Kidney (tissue), 14 donors: ENCODE results near the gene NQO1. TPM values are rescaled to one million over a fixed set of nuclear protein-coding genes. Genes with fewer than 3 reads are reported as not detected.

Source experiments
- DNase-seq, 5 donors: peaks; one replicate each; pipeline ENCODE4 v3.0.0-alpha.2; 2013 to 2020
- FAIRE-seq: peaks from 2 replicates; lab custom pipeline; 2012; peaks lifted over from hg19 to GRCh38; lab: Jason Lieb, UNC
- H3K27ac ChIP-seq, 2 donors: one replicate each; pipeline ENCODE4 v1.7.0; 2013; ENCODE audit warnings: low read depth in 2 of 2, low read length in 2 of 2, inconsistent platforms in 1 of 2
- H3K27me3 ChIP-seq: one replicate; pipeline ENCODE4 v1.7.1; 2013; ENCODE audit warnings: low read length, inconsistent platforms; ENCODE audit not compliant: control insufficient read depth, insufficient read depth
- H3K36me3 ChIP-seq, 3 donors: one replicate each; pipeline versions ENCODE4 v1.7.0 to v1.7.1; 2013; ENCODE audit warnings: low read length in 3 of 3, control low read depth in 1 of 3, inconsistent platforms in 1 of 3; ENCODE audit not compliant: insufficient read depth in 3 of 3, control insufficient read depth in 2 of 3
- H3K4me1 ChIP-seq, 3 donors: one replicate each; pipeline versions ENCODE4 v1.7.0 to v1.7.1; 2013; ENCODE audit warnings: low read length in 3 of 3, inconsistent platforms in 1 of 3, low read depth in 1 of 3; ENCODE audit not compliant: control insufficient read depth in 2 of 3, insufficient read depth in 2 of 3
- H3K4me3 ChIP-seq, 3 donors: one replicate each; pipeline versions ENCODE4 v1.7.0 to v1.8.1; 2013; ENCODE audit warnings: low read length in 3 of 3, control low read depth in 1 of 3, inconsistent platforms in 1 of 3
- H3K9ac ChIP-seq, 3 donors: one replicate each; pipeline versions ENCODE4 v1.7.0 to v1.7.1; 2013; ENCODE audit warnings: low read length in 3 of 3, control low read depth in 1 of 3, inconsistent platforms in 1 of 3
- H3K9me3 ChIP-seq, 3 donors: one replicate each; pipeline versions ENCODE4 v1.7.0 to v1.7.1; 2013; ENCODE audit warnings: low read length in 3 of 3, control low read depth in 1 of 3, inconsistent platforms in 1 of 3; ENCODE audit not compliant: control insufficient read depth in 2 of 3, insufficient read depth in 1 of 3
- CTCF ChIP-seq: IDR thresholded peaks from 3 replicates; pipeline ENCODE4 v1.5.1; 2012; ENCODE audit warnings: mild to moderate bottlenecking, moderate library complexity, borderline replicate concordance; ENCODE audit not compliant: insufficient read depth; ENCODE audit errors: extremely low read depth
- intact Hi-C: fragments of 100-400 bp; cut with DNase I; formaldehyde crosslinking; loops from one replicate; pipeline ENCODE4 v1.11.1; 2022
- polyA plus RNA-seq: library from polyadenylated mRNA; stranded (reverse); fragments of 350-450 nt; fragmentation: Illumina TruSeq; extraction: RNeasy Lipid Tissue Mini Kit (QIAGEN cat#74804); gene quantifications from one replicate; pipeline ENCODE4 v1.2.3, GENCODE V29; 2014; ENCODE audit warnings: low read depth, low replicate concordance; ENCODE audit not compliant: insufficient read depth
- total RNA-seq: library from RNA; stranded (reverse); fragmentation: NEBNext Ultra II Directional; extraction: Animal tissue kit (Norgen Biotek cat#: 25700); gene quantifications from one replicate; pipeline ENCODE4 v1.2.1, GENCODE V29; 2021
- donor health status: control.
- donor health status: control.
- donor health status: control.
- donor health status: control.
- donor health status: control.
- donor health status: DM: yes; HTN: yes; CAD: no.
- donor health status: Normal renal cell carcinoma (clear cell type).

NQO1 gene
- total and polyA plus RNA-seq, 2 donors from 2014 or later, result 87.5 to 414 TPM

GRCh38 chr16:69771651-69771967 is 45.2 kb upstream of the NQO1 start:
- intact Hi-C loops, result no loop called here
- H3K27ac ChIP-seq, result peak overlapping the region in 1 of 2 donors; percentile 23
- DNase-seq, result no peak
- no peaks in the 10 kb centered on the region for H3K9me3 ChIP-seq
- no peak overlapping the region for H3K4me3 ChIP-seq
- no peak overlapping the region for H3K9ac ChIP-seq
- H3K36me3 ChIP-seq, result no peaks in the 10 kb centered on the region
- H3K27me3 ChIP-seq, result no peaks in the 10 kb centered on the region
- FAIRE-seq, result no peak
- peaks cover 0 to 5% (median 3%) of the 10 kb centered on the region in 3 donors for H3K4me1 ChIP-seq
- TF ChIP-seq CTCF, result no peak

- DNase-seq (no peak), FAIRE-seq (no peak)
- H3K9me3 ChIP-seq, result no peaks in the 10 kb centered on the region
- no peak overlapping the region for H3K4me3 ChIP-seq
- no peaks in the 10 kb centered on the region for H3K36me3 ChIP-seq
- no peak overlapping the region for H3K9ac ChIP-seq
- no peak for TF ChIP-seq CTCF
- intact Hi-C loops, result no loop called here
- no peak overlapping the region for H3K27ac ChIP-seq
- no peaks in the 10 kb centered on the region for H3K27me3 ChIP-seq
- peaks cover 0 to 5% (median 5%) of the 10 kb centered on the region in 3 donors for H3K4me1 ChIP-seq
Observed at GRCh38 chr16:69769404-69769803, 43.0 kb upstream of the NQO1 start.

GRCh38 chr16:69768666-69769065 is 42.3 kb upstream of the NQO1 start:
- no peak overlapping the region for H3K4me3 ChIP-seq
- no peak for TF ChIP-seq CTCF
- no peaks in the 10 kb centered on the region for H3K27me3 ChIP-seq
- DNase-seq (no peak), FAIRE-seq (no peak)
- no peaks in the 10 kb centered on the region for H3K36me3 ChIP-seq
- intact Hi-C loops, result no loop called here
- no peaks in the 10 kb centered on the region for H3K9me3 ChIP-seq
- H3K4me1 ChIP-seq, result peaks cover 0 to 7% (median 5%) of the 10 kb centered on the region in 3 donors
- H3K27ac ChIP-seq, result no peak overlapping the region
- H3K9ac ChIP-seq, result no peak overlapping the region

- no peak for TF ChIP-seq CTCF
- Histone ChIP-seq H3K36me3 (no peaks in the 10 kb centered on the region), H3K27me3 (no peaks in the 10 kb centered on the region), H3K4me1 (peaks cover 0 to 10% (median 8%) of the 10 kb centered on the region in 3 donors), H3K9ac (no peak overlapping the region), H3K4me3 (no peak overlapping the region), H3K9me3 (no peaks in the 10 kb centered on the region), H3K27ac (no peak overlapping the region)
- DNase-seq (no peak), FAIRE-seq (no peak)
- intact Hi-C loops, result no loop called here
Observed at GRCh38 chr16:69767459-69768229, 41.3 kb upstream of the NQO1 start.
